ENCODE results near the gene TTYH2.

TTYH2 gene

DNA sequence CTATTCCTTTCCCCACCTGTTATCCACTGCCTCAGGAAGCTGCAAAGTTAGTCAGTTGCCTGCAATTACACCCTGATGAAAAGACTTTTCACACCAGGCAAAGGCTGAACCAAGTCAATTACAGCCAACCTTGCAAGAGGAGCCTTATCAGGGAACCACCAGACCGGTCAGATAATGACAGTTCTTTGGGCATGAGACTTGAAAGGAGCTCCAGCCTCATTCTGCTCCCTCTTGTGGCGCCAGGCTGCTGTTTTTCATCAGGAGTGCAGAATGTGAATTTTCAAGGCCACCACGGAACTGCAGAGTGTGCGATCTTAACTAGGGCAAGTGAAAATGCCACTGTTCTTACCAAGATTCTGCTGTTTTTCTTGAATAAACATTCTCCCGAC lies 83.2 kb downstream of the TTYH2 start:
- DNase-seq: peak; percentile 61

DNA sequence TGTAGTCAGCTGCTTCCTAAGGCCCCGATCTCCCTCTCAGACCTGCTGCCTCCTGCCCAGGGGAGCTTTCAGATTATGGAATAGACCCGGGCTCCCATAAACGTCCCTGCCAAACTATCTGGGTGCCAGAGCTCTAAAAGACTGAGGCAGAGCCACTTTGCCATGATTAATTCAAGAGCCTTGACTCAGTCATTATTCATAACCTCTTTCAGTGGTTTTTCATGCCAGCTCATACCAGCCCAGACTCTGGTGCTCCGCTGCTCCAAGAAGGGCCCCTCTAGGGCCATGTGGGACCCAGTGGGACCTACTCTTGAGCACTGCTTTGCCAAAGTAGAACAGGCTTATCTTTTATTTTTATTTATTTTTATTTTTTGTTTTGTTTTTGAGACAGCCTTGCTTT lies 84.6 kb downstream of the TTYH2 start:
- no peak for DNase-seq

DNA sequence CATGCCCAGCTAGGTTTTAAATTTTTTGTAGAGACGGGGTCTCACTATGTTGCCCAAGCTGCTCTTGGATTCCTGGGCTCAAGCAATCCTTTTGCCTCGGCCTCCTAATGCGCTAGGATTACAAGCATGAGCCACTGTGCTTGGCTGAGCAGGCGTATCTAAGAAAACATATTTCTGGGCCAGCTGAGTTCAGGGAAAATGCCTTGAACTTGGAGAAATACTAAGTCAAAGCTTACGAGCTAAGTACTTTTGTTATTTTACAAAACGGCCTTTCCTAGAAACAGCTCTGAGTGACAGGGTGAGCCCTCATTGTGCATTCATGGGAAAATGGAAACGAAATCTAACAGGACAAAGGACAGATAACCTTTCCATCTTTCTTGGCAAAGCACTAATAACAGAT lies 85.4 kb downstream of the TTYH2 start:
- no peak for DNase-seq

DNA sequence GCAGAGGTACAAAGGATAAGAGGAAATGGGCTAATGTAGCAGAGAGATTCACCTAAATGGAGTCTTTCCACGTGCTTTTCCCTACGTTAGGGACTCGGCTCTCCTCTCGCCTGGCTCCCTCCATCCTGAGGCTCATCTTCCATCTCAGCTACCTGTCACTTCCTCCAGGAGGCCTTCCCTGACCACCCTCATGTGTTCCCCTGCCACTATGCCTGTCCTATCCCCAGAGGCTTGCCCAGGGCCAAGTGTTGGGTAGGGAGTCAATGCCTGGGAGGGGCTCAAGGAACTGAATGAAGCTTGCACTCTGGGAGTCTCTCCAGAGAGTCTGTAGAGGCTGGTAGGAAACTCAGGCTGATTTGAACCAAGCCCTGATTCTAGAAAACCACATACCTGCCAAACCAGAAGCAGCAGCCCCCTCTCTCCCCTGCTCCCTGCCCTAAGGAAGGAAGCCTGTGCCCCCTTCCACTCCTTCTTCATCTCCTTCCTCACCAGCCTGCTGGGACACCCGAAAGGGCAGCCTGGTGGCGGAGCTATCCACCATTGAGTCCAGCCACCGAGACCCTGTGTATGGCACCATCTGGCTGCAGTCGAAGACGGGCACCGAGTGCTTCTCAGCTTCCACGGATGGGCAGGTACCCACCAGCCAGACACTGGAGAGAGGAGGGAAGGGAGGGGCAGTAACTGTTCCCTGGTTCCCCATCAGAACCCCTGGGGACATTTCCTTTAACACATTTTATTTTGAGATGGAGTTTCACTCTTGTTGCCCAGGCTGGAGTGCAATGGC lies 86.0 kb downstream of the TTYH2 start:
- DNase-seq: no peak

DNA sequence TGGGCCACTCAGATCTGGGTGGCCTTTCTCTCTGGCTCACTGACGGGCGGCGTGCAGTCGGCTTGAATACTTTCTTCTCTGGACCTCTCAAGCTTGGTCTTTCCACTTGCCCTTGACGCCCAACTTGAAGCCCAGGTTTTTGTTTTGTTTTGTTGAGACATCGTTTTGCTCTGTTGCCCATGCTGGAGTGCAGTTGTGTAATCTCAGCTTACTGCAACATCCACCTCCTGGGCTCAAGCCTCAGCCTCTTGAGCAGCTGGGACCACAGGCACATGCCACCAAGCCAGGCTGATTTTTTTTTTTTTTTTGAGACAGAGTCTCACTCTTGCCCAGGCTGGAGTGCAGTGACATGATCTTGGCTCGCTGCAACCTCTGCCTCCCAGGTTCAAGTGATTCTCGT lies 89.9 kb downstream of the TTYH2 start:
- DNase-seq: no peak

DNA sequence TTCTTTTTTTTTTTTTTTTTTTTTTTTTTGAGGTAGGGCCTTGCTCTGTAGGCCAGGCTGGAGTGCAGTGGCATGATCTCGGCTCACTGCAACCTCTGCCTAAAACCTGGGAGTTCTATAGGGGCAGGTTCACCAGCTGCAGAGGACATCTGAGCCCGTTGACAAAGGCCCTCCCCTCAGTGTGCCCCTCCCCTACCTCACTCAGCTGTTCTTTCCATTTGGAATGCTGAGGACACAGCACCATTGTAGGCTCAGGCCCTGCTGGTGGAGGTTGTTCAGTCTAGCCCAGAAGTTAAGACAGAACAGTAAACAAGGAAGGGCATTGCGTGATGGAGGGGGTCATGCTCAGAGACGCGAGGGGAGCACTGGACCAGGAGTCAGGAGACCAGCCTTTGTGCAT lies 90.8 kb downstream of the TTYH2 start:
- DNase-seq: no peak

DNA sequence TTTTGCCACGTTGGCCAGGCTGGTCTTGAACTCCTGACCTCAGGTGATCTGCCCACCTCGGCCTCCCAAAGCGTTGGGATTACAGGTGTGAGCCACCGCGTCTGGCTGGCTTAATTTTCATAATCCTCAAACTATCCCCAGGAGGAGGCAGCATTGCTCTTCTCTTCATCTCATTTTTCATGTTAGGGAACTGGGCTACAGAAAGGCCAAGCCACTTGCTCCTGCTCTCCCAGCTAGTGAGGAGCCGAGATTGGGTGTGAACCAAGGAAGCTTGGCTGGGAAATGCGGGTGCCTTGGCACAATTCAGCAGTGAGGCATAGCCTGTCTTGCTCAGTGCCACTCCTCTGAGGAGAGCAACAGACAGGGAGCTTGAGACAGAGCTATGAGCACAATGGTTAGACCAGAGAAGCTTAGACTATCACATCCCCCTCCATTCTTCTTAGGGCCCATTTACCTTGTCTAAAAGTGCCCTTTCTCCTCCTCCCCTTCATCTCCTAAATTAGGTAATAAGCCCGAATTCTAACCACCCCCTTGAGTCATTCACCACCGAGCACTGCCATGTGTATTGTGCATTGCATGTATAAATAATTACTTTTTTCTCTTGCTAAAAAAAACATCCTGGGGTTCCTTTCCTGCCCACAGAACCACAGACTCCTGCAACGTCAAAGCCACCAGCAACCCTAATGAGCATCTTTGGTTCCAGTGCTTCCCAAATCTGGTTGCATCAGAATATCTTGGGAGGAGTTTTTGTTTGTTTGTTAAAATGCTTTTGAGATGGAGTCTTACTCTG lies 92.7 kb downstream of the TTYH2 start:
- no peak for DNase-seq

DNA sequence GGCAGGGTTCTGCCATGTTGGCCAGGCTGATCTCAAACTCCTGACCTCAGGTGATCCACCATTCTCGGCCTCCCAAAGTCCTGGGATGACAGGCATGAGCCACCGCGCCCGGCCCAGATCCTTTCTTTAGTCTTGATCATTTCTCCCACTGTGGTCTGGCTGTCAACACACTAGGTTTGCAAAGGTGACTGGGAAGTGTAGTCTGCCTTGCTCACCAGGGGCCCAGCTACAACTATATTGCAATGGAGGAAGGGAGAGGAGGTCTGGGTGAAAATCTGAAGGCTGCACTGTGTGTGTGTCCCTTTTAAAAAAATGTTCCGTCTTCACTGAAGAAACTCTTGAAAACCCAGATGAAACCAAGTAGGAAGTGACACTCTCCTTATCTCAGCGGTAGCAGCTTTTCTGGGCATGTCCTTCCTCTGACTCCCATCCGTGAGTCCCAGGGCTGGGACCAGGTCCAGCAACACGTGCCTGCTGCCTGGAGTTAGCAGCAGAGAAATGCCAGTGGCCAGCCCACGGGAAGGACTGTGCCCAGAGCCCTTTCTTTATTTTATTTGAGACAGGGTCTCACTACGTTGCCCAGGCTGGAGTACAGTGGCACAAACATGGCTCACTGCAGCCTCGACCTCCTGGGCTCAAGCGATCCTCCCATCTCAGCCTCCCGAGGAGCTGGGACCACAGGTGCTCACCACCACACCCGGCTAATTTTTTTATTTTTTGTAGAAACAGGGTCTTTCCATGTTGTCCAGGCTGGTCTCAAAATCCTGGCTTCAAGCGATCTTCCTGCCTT lies 94.8 kb downstream of the TTYH2 start:
- no peak for DNase-seq

DNA sequence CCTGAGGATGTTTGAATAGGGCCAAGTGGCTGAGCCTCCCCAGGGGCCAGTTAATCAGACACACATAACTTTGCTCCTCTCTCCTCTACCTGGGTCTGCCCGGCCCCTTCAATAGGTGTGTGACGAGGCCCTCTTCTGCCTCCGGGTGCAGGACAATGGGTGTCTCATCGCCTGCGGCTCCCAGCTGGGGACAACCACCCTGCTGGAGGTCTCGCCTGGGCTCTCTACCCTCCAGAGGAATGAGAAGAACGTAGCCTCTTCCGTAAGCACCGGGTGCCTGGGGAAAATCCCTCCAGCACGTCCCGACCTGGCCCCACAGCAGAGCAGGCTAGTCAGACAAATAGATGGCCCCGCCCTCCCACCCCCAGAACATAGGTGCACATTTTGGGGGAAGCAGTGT lies 96.5 kb downstream of the TTYH2 start:
- DNase-seq: no peak
